ENCODE measurements around the gene DISC1. TPM values are rescaled to one million over a fixed set of nuclear protein-coding genes. Genes with fewer than 3 reads are reported as not detected.

Gene DISC1
- total and polyA plus RNA-seq, 2 of the 13 experiments (the other 11 are each of a cell fraction or from before 2014, with no cell fraction given) = 4.2 to 4.6 TPM

- no peak for TF ChIP-seq ZNF18 (CRISPR knock-in tag; IDR thresholded peaks at IDR 0.05; ENCODE audit: insufficient replicate concordance)
- TF ChIP-seq ZNF256 (CRISPR knock-in tag; conservative IDR thresholded peaks at IDR 0.05) = no peak
- peak; percentile 67; the same call in 1 of the 2 replicates for TF ChIP-seq FOXO1 (CRISPR knock-in tag; IDR thresholded peaks at IDR 0.05)
- peak; percentile 40; the same call in 1 of the 2 replicates for TF ChIP-seq SPEN (CRISPR knock-in tag; IDR thresholded peaks at IDR 0.05; ENCODE audit: low read depth)
- TF ChIP-seq ZNF766 (CRISPR knock-in tag; IDR thresholded peaks at IDR 0.05; ENCODE audit: borderline replicate concordance) = no peak
- no peak for TF ChIP-seq HMG20B (CRISPR knock-in tag; conservative IDR thresholded peaks at IDR 0.05)
- TF ChIP-seq ZNF331 (CRISPR knock-in tag; IDR thresholded peaks at IDR 0.05) = 0 out of 2 replicates have a peak, but pooled peaks have one; percentile 9
- TF ChIP-seq FOXA3 (CRISPR knock-in tag; IDR thresholded peaks at IDR 0.05) = peak; percentile 68
- peak; percentile 73; the same call in 1 of the 2 replicates for TF ChIP-seq MEIS2 (CRISPR knock-in tag; IDR thresholded peaks at IDR 0.05)
- peak; percentile 84; the same call in 1 of the 2 replicates for TF ChIP-seq ZGPAT (CRISPR knock-in tag; IDR thresholded peaks at IDR 0.05)
- TF ChIP-seq JUN (CRISPR knock-in tag; IDR thresholded peaks at IDR 0.05) = 0 out of 2 replicates have a peak, but pooled peaks have one; percentile 40
- TF ChIP-seq POGZ (CRISPR knock-in tag; IDR thresholded peaks at IDR 0.05) = no peak
- TF ChIP-seq SMARCE1 (IDR thresholded peaks at IDR 0.05; ENCODE audit: borderline replicate concordance) = no peak
- no peak for TF ChIP-seq MXD4 (CRISPR knock-in tag; IDR thresholded peaks at IDR 0.05)
- TF ChIP-seq GMEB1 (CRISPR knock-in tag; IDR thresholded peaks at IDR 0.05; ENCODE audit: borderline replicate concordance) = peak; percentile 73; the same call in 1 of the 2 replicates
- TF ChIP-seq KDM5B (CRISPR knock-in tag; IDR thresholded peaks at IDR 0.05; ENCODE audit: borderline replicate concordance) = no peak
- 0 out of 2 replicates have a peak, but pooled peaks have one; percentile 40 for TF ChIP-seq SMAD3 (CRISPR knock-in tag; IDR thresholded peaks at IDR 0.05)
- TF ChIP-seq SOX13 (IDR thresholded peaks at IDR 0.05) = no peak
- peak in 1 of 2 experiments; percentile 67; a peak in 2 of 4 replicates for TF ChIP-seq SOX13 (CRISPR knock-in tag; conservative IDR thresholded peaks at IDR 0.05 in 1 of 2, IDR thresholded peaks at IDR 0.05 in 1 of 2)
- peak; percentile 74 for TF ChIP-seq KMT2B (CRISPR knock-in tag; IDR thresholded peaks at IDR 0.05)
- TF ChIP-seq ONECUT2 (CRISPR knock-in tag; IDR thresholded peaks at IDR 0.05) = no peak
- 0 out of 2 replicates have a peak, but pooled peaks have one; percentile 33 for TF ChIP-seq NCOR1 (IDR thresholded peaks at IDR 0.05; ENCODE audit: borderline replicate concordance, low read length)
- peak; percentile 50; the same call in 1 of the 2 replicates for TF ChIP-seq RARA (CRISPR knock-in tag; IDR thresholded peaks at IDR 0.05)
- no peak for TF ChIP-seq ZNF713 (CRISPR knock-in tag; IDR thresholded peaks at IDR 0.05)
- no peak for TF ChIP-seq CEBPB (IDR thresholded peaks at IDR 0.05; ENCODE audit: borderline replicate concordance, low read depth, low read length)
- TF ChIP-seq HES4 (CRISPR knock-in tag; IDR thresholded peaks at IDR 0.05; ENCODE audit: borderline replicate concordance) = no peak
- TF ChIP-seq ZNF12 (CRISPR knock-in tag; IDR thresholded peaks at IDR 0.05) = peak; percentile 79; the same call in 1 of the 2 replicates
- peak; percentile 85 for TF ChIP-seq SAP130 (CRISPR knock-in tag; IDR thresholded peaks at IDR 0.05; ENCODE audit: low read depth)
- TF ChIP-seq CBFB (CRISPR knock-in tag; IDR thresholded peaks at IDR 0.05) = 0 out of 2 replicates have a peak, but pooled peaks have one; percentile 35
- peak; percentile 57 for TF ChIP-seq HMG20A (CRISPR knock-in tag; IDR thresholded peaks at IDR 0.05; ENCODE audit: borderline replicate concordance)
Observed at GRCh38 chr1:231626535-231626950, at the start of gene DISC1 (continued).
